Measurements from ENCODE around the gene PAQR7.

PAQR7 gene

DNA sequence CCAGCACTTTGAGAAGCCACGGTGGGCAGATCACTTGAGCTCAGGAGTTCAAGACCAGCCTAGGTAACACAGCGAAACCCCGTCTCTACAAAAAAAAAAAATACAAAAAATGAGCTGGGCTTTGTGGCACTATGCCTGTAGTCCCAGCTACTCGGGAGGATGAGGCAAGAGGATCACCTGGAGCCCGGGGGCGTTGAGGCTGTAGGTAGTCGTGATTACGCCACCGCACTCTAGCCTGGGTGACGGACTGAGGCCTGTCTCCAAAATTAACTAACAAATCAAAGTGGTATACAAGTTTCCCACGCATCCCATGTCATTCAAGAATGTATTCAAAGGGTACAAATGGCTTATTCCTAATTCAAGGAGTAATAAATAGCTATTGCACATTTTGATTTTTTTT, 18.7 kb downstream of the PAQR7 start:
- TF ChIP-seq, protein P1, sequence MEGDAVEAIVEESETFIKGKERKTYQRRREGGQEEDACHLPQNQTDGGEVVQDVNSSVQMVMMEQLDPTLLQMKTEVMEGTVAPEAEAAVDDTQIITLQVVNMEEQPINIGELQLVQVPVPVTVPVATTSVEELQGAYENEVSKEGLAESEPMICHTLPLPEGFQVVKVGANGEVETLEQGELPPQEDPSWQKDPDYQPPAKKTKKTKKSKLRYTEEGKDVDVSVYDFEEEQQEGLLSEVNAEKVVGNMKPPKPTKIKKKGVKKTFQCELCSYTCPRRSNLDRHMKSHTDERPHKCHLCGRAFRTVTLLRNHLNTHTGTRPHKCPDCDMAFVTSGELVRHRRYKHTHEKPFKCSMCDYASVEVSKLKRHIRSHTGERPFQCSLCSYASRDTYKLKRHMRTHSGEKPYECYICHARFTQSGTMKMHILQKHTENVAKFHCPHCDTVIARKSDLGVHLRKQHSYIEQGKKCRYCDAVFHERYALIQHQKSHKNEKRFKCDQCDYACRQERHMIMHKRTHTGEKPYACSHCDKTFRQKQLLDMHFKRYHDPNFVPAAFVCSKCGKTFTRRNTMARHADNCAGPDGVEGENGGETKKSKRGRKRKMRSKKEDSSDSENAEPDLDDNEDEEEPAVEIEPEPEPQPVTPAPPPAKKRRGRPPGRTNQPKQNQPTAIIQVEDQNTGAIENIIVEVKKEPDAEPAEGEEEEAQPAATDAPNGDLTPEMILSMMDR (IDR thresholded peaks at IDR 0.05; ENCODE audit: poor library complexity, severe bottlenecking), result no peak
- no peak for ATAC-seq (ENCODE audit: low read depth)
- no peak overlapping the region for H3K27ac ChIP-seq (ENCODE audit: poor library complexity, severe bottlenecking)
- peaks cover 20% of the 10 kb centered on the region; the same call in 1 of the 2 replicates for H3K36me3 ChIP-seq (ENCODE audit: low read depth)
- peaks cover 1% of the 10 kb centered on the region for H3K9me3 ChIP-seq (ENCODE audit: severe bottlenecking)
- no peak overlapping the region for H3K4me3 ChIP-seq (ENCODE audit: severe bottlenecking)
- H3K27me3 ChIP-seq (ENCODE audit: insufficient read depth, poor library complexity, severe bottlenecking), result no peaks in the 10 kb centered on the region
- peaks cover 14% of the 10 kb centered on the region for H3K4me1 ChIP-seq (ENCODE audit: insufficient read depth, poor library complexity, severe bottlenecking)
- DNase-seq (ENCODE audit: low spot score), result no peak

DNA sequence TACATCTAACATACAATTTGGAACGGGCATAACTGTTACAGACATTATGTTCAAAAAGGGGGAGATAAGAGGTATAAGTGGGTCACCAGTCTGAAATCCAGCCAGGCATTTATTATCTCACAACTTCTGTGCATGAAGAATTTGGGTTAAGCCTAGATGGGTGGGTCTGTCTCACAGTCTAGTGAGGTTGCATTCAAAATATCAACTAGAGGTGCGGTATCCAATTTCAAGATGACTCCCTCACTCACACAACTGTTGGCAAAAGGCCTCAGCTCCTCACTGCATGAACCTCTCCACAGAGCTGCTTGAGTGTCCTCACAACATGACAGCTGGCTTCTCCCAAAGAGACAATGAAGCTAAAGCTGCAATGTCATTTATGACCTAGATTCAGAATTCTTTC, 21.0 kb downstream of the PAQR7 start:
- H3K27me3 ChIP-seq (ENCODE audit: insufficient read depth, poor library complexity, severe bottlenecking), result no peaks in the 10 kb centered on the region
- TF ChIP-seq, protein P1 (IDR thresholded peaks at IDR 0.05; ENCODE audit: poor library complexity, severe bottlenecking), result no peak
- peaks cover 6% of the 10 kb centered on the region for H3K4me1 ChIP-seq (ENCODE audit: insufficient read depth, poor library complexity, severe bottlenecking)
- peaks cover 39% of the 10 kb centered on the region for H3K36me3 ChIP-seq (ENCODE audit: low read depth)
- no peak overlapping the region for H3K4me3 ChIP-seq (ENCODE audit: severe bottlenecking)
- ATAC-seq (ENCODE audit: low read depth), result no peak
- no peak overlapping the region for H3K27ac ChIP-seq (ENCODE audit: poor library complexity, severe bottlenecking)
- DNase-seq (ENCODE audit: low spot score), result no peak
- H3K9me3 ChIP-seq (ENCODE audit: severe bottlenecking), result no peaks in the 10 kb centered on the region

DNA sequence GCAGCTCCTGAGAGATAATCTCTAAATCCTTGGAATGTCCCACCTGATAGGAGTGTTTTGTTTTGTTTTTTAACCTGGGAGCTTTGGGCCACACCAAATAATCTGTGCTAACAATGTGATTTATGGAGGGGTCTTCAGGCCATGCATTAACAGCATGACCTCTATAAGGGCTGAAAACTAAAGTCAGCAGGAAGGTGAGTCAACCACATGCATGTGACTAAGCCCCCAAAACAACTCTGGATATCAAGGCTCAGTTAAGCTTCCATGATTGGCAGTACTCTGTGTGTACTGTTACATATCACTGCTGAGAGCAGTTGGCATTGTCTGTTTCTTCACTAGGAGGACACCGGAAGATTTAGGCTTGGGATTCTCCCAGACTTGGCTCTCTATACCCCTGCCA, 27.0 kb downstream of the PAQR7 start:
- TF ChIP-seq, protein P1 (IDR thresholded peaks at IDR 0.05; ENCODE audit: poor library complexity, severe bottlenecking), result no peak
- ATAC-seq (ENCODE audit: low read depth) (no peak; the same call in 2 of the 3 replicates), DNase-seq (ENCODE audit: low spot score) (no peak)
- no peaks in the 10 kb centered on the region for H3K27me3 ChIP-seq (ENCODE audit: insufficient read depth, poor library complexity, severe bottlenecking)
- H3K27ac ChIP-seq (ENCODE audit: poor library complexity, severe bottlenecking), result no peak overlapping the region
- no peaks in the 10 kb centered on the region for H3K9me3 ChIP-seq (ENCODE audit: severe bottlenecking)
- peaks cover 29% of the 10 kb centered on the region for H3K36me3 ChIP-seq (ENCODE audit: low read depth)
- H3K4me1 ChIP-seq (ENCODE audit: insufficient read depth, poor library complexity, severe bottlenecking), result no peaks in the 10 kb centered on the region
- H3K4me3 ChIP-seq (ENCODE audit: severe bottlenecking), result no peak overlapping the region

DNA sequence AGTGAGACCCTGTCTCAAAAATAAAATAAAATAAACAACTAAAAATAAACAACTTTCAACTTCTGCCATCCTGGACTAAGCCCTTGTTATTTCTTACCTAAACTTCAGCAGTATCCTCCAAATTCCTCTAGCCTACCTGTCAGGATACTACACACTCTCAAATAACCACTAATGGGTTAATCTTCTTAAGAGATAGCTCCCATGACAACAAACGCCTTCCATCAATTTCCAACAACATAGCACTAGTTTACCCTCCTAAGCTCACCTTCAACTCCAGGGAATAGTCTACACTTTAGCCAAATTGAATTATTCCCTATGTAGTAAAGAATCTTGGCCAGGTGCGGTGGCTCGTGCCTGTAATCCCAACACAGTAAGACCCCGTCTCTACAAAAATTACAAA, 27.6 kb downstream of the PAQR7 start:
- H3K4me1 ChIP-seq (ENCODE audit: insufficient read depth, poor library complexity, severe bottlenecking), result no peaks in the 10 kb centered on the region
- TF ChIP-seq, protein P1 (IDR thresholded peaks at IDR 0.05; ENCODE audit: poor library complexity, severe bottlenecking), result no peak

DNA sequence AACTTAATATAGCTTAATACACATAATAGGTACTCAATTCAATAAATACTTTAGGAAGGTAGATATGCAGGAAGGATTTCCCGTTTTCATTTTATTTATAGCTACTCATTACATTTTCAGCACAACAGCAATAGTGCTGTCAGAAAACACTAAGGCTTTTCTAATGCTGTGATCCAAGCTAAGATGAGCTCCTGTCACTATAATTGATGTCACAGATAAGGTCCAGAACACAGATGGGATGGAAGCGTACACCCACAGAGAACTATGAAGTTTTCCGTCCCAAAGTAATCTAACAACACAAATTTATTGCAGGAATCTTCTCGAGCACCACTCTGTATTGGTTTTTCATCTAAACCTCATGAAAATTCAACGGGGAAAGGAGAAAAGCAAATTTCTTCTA, 29.8 kb downstream of the PAQR7 start:
- no peaks in the 10 kb centered on the region for H3K4me1 ChIP-seq (ENCODE audit: insufficient read depth, poor library complexity, severe bottlenecking)
- H3K27me3 ChIP-seq (ENCODE audit: insufficient read depth, poor library complexity, severe bottlenecking), result no peaks in the 10 kb centered on the region
- no peaks in the 10 kb centered on the region for H3K9me3 ChIP-seq (ENCODE audit: severe bottlenecking)
- ATAC-seq (ENCODE audit: low read depth), result no peak
- no peak overlapping the region for H3K4me3 ChIP-seq (ENCODE audit: severe bottlenecking)
- H3K27ac ChIP-seq (ENCODE audit: poor library complexity, severe bottlenecking), result no peak overlapping the region
- peaks cover 9% of the 10 kb centered on the region for H3K36me3 ChIP-seq (ENCODE audit: low read depth)
- TF ChIP-seq, protein P1 (IDR thresholded peaks at IDR 0.05; ENCODE audit: poor library complexity, severe bottlenecking), result no peak
- no peak for DNase-seq (ENCODE audit: low spot score)

More for the DNA sequence above, 27.6 kb downstream of the PAQR7 start:
- ATAC-seq (ENCODE audit: low read depth) (no peak), DNase-seq (ENCODE audit: low spot score) (no peak)
- Histone ChIP-seq H3K36me3 (ENCODE audit: low read depth) (peaks cover 23% of the 10 kb centered on the region), H3K27me3 (ENCODE audit: insufficient read depth, poor library complexity, severe bottlenecking) (no peaks in the 10 kb centered on the region), H3K4me3 (ENCODE audit: severe bottlenecking) (no peak overlapping the region), H3K27ac (ENCODE audit: poor library complexity, severe bottlenecking) (no peak overlapping the region), H3K9me3 (ENCODE audit: severe bottlenecking) (no peaks in the 10 kb centered on the region)

All from RWPE2 (cell line).